ENCODE results near the gene HDAC4. TPM values are rescaled to one million over a fixed set of nuclear protein-coding genes. Genes with fewer than 3 reads are reported as not detected.

HDAC4 gene
- total RNA-seq, 1 experiment from 2014 or later, result 47.6 TPM

DNA sequence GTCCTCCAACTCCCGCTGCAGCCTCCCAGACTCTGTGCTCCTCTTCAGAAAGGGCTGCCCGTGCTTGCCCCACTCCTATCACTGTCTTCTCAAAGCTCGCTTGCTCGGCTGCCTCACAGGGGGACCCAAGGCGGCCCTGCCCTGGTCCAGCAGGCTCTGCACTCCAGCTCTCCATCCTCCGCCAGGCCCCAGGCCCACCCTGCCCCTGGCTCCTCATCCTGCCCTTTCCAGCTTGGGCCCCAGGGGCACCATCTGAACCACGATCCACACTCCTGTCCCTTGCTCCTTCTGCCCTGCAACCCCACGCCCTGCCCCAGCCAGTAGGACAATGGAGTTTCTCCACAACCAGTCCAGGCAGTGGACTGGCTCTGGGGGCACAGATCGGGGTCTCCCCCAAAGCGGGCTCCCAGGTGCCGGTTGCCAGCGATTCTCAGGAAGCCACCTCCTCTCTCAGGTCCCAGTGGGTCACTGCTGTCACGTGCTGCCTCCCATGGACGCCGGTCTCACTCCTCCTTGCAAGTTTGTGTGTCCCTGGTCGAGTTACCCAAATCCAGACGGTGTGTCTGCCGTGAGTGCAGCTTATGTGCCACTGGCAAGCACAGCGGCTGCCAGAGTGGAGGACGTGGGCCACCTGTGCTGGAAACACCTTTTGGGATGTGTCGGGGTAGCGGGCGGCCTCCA is 238.5 kb downstream of the HDAC4 start:
- no peak for ATAC-seq
- RAD21 ChIA-PET (ENCODE audit: low non-redundant PET in 1 of 2, low total read pairs in 2 of 2, uncharacterized antibody in 2 of 2, unreplicated experiment in 2 of 2), result no interaction called here
- BruUV-seq (replicated peaks), result no TSS peak
- Histone ChIP-seq H2AFZ (ENCODE audit: low read depth, low read length, poor library complexity, severe bottlenecking) (no peak overlapping the region), H3K4me1 (ENCODE audit: control insufficient read depth in 1 of 2, insufficient read depth in 2 of 2, low read length in 2 of 2) (peaks cover 0 to 15% of the 10 kb centered on the region in 2 experiments; a peak in 1 of 4 replicates), H3K36me3 (ENCODE audit: control insufficient read depth in 1 of 2, insufficient read depth in 2 of 2, low read length in 2 of 2) (peaks cover 0 to 2% of the 10 kb centered on the region in 2 experiments; a peak in 1 of 4 replicates), H3K27me3 (ENCODE audit: insufficient read depth, low read length) (no peaks in the 10 kb centered on the region), H3K79me2 (ENCODE audit: insufficient read depth, low read length) (no peaks in the 10 kb centered on the region), H3K9me3 (ENCODE audit: control insufficient read depth in 1 of 2, insufficient read depth in 1 of 2, low read depth in 1 of 2, low read length in 2 of 2) (no peaks in the 10 kb centered on the region), H3K27ac (ENCODE audit: low read depth, low read length) (no peak overlapping the region), H3K4me3 (replicated peaks in 1 of 2; ENCODE audit: low read depth in 1 of 2, low read length in 2 of 2) (no peak overlapping the region), H4K20me1 (ENCODE audit: insufficient read depth) (no peaks in the 10 kb centered on the region), H3K9me2 (ENCODE audit: insufficient read depth) (no peaks in the 10 kb centered on the region), H3K4me2 (ENCODE audit: low read length) (no peak overlapping the region), H3K9ac (ENCODE audit: low read length) (no peak overlapping the region)
- CTCF ChIA-PET, result no interaction called here
- TF ChIP-seq, protein P1, sequence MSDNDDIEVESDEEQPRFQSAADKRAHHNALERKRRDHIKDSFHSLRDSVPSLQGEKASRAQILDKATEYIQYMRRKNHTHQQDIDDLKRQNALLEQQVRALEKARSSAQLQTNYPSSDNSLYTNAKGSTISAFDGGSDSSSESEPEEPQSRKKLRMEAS (IDR thresholded peaks at IDR 0.05), result no peak
- TF ChIP-seq SIN3A (IDR thresholded peaks at IDR 0.05; ENCODE audit: low read depth), result no peak
- TF ChIP-seq POLR2A (IDR thresholded peaks at IDR 0.05; ENCODE audit: borderline replicate concordance, extremely low read depth, insufficient read depth, insufficient read length), result no peak
- no peak for TF ChIP-seq ZNF274 (IDR thresholded peaks at IDR 0.05; ENCODE audit: low read depth, low read length)
- no peak for TF ChIP-seq SP1 (IDR thresholded peaks at IDR 0.05; ENCODE audit: low read depth)
- no peak for TF ChIP-seq SRF (IDR thresholded peaks at IDR 0.05; ENCODE audit: low read depth)
- POLR2A ChIA-PET, result no interaction called here
- intact Hi-C loops (cut with micrococcal nuclease), result no loop called here
- DNase-seq (ENCODE audit: low read depth, low spot score), result no peak

DNA sequence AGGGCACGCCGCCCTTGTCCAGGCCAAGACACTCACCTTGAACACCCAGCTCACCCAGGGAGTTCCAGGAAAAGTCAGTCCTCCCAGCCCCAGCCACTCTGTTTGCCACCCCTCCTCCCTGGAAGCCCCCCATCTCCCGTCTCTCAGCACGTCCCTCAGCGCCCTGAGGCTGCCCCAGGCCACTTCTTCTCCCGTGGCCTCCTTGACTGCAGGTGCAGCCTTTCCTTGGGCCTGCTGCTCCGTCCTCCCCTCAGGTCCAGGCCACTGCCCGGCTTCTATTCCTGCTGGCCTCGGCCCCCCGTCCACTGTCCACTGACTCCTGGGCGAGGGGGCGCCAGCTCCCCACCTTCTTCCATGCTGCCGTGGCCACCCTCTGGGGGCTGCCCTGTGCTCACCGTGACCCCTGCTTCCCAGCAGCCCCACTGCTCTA is 239.1 kb downstream of the HDAC4 start:
- Histone ChIP-seq H3K9me2 (ENCODE audit: insufficient read depth) (no peaks in the 10 kb centered on the region), H3K27ac (ENCODE audit: low read depth, low read length) (no peak overlapping the region), H3K9me3 (ENCODE audit: control insufficient read depth in 1 of 2, insufficient read depth in 1 of 2, low read depth in 1 of 2, low read length in 2 of 2) (no peaks in the 10 kb centered on the region), H3K4me3 (replicated peaks in 1 of 2; ENCODE audit: low read depth in 1 of 2, low read length in 2 of 2) (no peak overlapping the region), H3K4me1 (ENCODE audit: control insufficient read depth in 1 of 2, insufficient read depth in 2 of 2, low read length in 2 of 2) (peaks cover 0 to 15% of the 10 kb centered on the region in 2 experiments; a peak in 1 of 4 replicates), H3K9ac (ENCODE audit: low read length) (no peak overlapping the region), H3K4me2 (ENCODE audit: low read length) (no peak overlapping the region), H3K36me3 (ENCODE audit: control insufficient read depth in 1 of 2, insufficient read depth in 2 of 2, low read length in 2 of 2) (peaks cover 0 to 2% of the 10 kb centered on the region in 2 experiments; a peak in 1 of 4 replicates), H3K27me3 (ENCODE audit: insufficient read depth, low read length) (no peaks in the 10 kb centered on the region), H2AFZ (ENCODE audit: low read depth, low read length, poor library complexity, severe bottlenecking) (no peak overlapping the region), H3K79me2 (ENCODE audit: insufficient read depth, low read length) (no peaks in the 10 kb centered on the region), H4K20me1 (ENCODE audit: insufficient read depth) (no peaks in the 10 kb centered on the region)
- ATAC-seq (no peak), DNase-seq (ENCODE audit: low read depth, low spot score) (no peak)
- CTCF ChIA-PET, result no interaction called here
- no TSS peak for BruUV-seq (replicated peaks)
- RAD21 ChIA-PET (ENCODE audit: low non-redundant PET in 1 of 2, low total read pairs in 2 of 2, uncharacterized antibody in 2 of 2, unreplicated experiment in 2 of 2), result no interaction called here
- POLR2A ChIA-PET, result no interaction called here
- no peak for TF ChIP-seq TCF7L2 (IDR thresholded peaks at IDR 0.05; ENCODE audit: borderline replicate concordance, extremely low read depth, insufficient read depth, insufficient read length)
- TF ChIP-seq SRF (IDR thresholded peaks at IDR 0.05; ENCODE audit: low read depth), result no peak
- intact Hi-C loops (cut with micrococcal nuclease), result no loop called here
